IPS-20b (cell line): ENCODE results near the gene CDIPT.
A peak's percentile ranks its signal among the peaks of the same experiment; 100 is the strongest.

Source experiments
- H3K27ac ChIP-seq: one replicate; pipeline ENCODE4 v1.5.1; 2013; ENCODE audit warnings: low read length
- H3K27me3 ChIP-seq: 2 replicates; pipeline ENCODE4 v1.6.1; 2013; ENCODE audit warnings: mild to moderate bottlenecking, low read length, inconsistent platforms; ENCODE audit not compliant: insufficient read depth
- H3K36me3 ChIP-seq: 2 replicates; pipeline ENCODE4 v1.6.1; 2013; ENCODE audit warnings: low read depth, mild to moderate bottlenecking, inconsistent platforms, low read length, moderate library complexity; ENCODE audit not compliant: insufficient read depth
- H3K4me1 ChIP-seq: 2 replicates; pipeline ENCODE4 v1.6.1; 2013; ENCODE audit warnings: mild to moderate bottlenecking, control low read depth, inconsistent platforms, low read length, moderate library complexity; ENCODE audit not compliant: insufficient read depth
- H3K4me3 ChIP-seq: 2 replicates; pipeline ENCODE4 v1.5.1; 2013; ENCODE audit warnings: mild to moderate bottlenecking, low read length, inconsistent platforms
- H3K9ac ChIP-seq: 2 replicates; pipeline ENCODE4 v1.6.1; 2013; ENCODE audit warnings: low read depth, mild to moderate bottlenecking, inconsistent platforms, low read length, moderate library complexity
- H3K9me3 ChIP-seq: 2 replicates; pipeline ENCODE4 v1.6.1; 2013; ENCODE audit warnings: mild to moderate bottlenecking, low read depth, low read length, inconsistent platforms; ENCODE audit not compliant: insufficient read depth

Gene CDIPT

DNA sequence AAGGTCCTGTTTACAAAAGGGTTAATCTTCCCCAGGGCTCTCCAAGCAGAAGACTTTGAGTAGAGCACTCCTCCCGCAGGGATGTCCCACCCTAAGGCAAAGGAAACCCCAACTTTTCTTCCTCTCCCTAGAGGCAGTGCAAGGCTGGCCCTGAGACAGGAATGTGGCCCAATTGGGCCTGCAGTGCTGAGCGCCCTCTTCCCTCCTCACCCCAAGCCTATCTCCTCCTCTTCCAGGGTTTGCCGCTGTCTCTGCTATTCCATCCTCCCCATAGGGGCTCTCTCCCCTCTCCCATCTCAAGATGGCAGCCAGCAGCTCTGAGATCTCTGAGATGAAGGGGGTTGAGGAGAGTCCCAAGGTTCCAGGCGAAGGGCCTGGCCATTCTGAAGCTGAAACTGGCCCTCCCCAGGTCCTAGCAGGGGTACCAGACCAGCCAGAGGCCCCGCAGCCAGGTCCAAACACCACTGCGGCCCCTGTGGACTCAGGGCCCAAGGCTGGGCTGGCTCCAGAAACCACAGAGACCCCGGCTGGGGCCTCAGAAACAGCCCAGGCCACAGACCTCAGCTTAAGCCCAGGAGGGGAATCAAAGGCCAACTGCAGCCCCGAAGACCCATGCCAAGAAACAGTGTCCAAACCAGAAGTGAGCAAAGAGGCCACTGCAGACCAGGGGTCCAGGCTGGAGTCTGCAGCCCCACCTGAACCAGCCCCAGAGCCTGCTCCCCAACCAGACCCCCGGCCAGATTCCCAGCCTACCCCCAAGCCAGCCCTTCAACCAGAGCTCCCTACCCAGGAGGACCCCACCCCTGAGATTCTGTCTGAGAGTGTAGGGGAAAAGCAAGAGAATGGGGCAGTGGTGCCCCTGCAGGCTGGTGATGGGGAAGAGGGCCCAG is 50.0 kb downstream of the CDIPT start:
- Histone ChIP-seq H3K27me3 (no peaks in the 10 kb centered on the region), H3K27ac (no peak overlapping the region), H3K36me3 (peaks cover 27% of the 10 kb centered on the region), H3K9me3 (no peaks in the 10 kb centered on the region), H3K4me1 (peaks cover 17% of the 10 kb centered on the region), H3K4me3 (peak overlapping the region; percentile 98), H3K9ac (peak overlapping the region; percentile 95; the same call in 1 of the 2 replicates)

GRCh38 chr16:29811896-29812665 is 50.9 kb downstream of the CDIPT start, which contains the start of gene PRRT2:
TSS of gene PRRT2 (plus strand) at chr16:29812193. CDS start at chr16:29813055, 862 bp downstream.
- Histone ChIP-seq H3K9ac (peak within 1 kb of the TSS; percentile 82; the same call in 1 of the 2 replicates), H3K36me3 (peaks cover 31% of the 10 kb centered on the region), H3K4me1 (peaks cover 17% of the 10 kb centered on the region), H3K27ac (peak within 1 kb of the TSS; percentile 23), H3K27me3 (no peaks in the 10 kb centered on the region), H3K4me3 (peak within 1 kb of the TSS; percentile 98), H3K9me3 (no peaks in the 10 kb centered on the region)

DNA sequence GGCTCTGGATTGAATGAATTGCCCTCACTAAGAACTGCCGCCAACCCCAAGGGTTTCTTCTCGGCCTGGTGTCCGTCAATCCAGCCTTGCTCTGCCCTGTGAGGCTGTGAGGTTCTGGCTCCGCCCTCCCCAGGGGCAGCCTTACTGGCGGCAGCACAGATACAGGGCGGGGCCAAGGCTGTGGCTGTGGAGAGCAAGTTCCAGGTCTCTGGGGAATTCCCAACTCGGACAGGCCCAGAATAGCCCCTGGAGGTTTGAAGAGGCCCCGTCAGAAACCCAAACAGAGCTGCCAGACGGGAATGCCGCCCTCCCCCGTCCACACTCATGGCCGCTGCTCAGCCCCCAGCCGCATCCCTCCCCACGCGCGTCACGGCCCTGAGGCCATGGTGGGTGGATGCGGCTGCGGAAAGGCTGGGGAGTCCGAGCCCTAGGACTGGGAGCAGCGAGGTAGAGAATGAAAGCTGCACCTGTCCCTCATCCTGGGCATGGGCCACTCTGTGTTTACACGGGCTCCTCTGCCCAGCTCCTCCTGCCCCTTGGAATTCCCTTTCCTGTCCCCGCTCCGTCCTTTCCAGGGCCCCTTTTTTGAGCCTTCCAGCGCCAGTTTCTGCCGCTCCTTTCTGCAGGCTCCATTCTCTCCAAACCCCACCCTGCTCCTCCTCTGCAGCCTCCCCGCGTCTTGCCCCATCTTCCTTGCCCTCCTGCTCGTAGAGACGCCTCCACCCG is 51.7 kb downstream of the CDIPT start:
- H3K36me3 ChIP-seq = peaks cover 31% of the 10 kb centered on the region
- H3K9ac ChIP-seq = peak overlapping the region; percentile 82; the same call in 1 of the 2 replicates
- H3K4me3 ChIP-seq = peak overlapping the region; percentile 98
- H3K9me3 ChIP-seq = no peaks in the 10 kb centered on the region
- H3K27ac ChIP-seq = peak overlapping the region; percentile 23
- peaks cover 17% of the 10 kb centered on the region for H3K4me1 ChIP-seq
- H3K27me3 ChIP-seq = no peaks in the 10 kb centered on the region

- H3K36me3 ChIP-seq = peaks cover 31% of the 10 kb centered on the region
- no peaks in the 10 kb centered on the region for H3K9me3 ChIP-seq
- H3K4me3 ChIP-seq = peak overlapping the region; percentile 98
- no peaks in the 10 kb centered on the region for H3K27me3 ChIP-seq
- peak overlapping the region; percentile 12 for H3K27ac ChIP-seq
- peaks cover 17% of the 10 kb centered on the region for H3K4me1 ChIP-seq
- peak overlapping the region; percentile 68; the same call in 1 of the 2 replicates for H3K9ac ChIP-seq
These were observed 52.3 kb downstream of the CDIPT start for GRCh38 chr16:29810699-29811169.

DNA sequence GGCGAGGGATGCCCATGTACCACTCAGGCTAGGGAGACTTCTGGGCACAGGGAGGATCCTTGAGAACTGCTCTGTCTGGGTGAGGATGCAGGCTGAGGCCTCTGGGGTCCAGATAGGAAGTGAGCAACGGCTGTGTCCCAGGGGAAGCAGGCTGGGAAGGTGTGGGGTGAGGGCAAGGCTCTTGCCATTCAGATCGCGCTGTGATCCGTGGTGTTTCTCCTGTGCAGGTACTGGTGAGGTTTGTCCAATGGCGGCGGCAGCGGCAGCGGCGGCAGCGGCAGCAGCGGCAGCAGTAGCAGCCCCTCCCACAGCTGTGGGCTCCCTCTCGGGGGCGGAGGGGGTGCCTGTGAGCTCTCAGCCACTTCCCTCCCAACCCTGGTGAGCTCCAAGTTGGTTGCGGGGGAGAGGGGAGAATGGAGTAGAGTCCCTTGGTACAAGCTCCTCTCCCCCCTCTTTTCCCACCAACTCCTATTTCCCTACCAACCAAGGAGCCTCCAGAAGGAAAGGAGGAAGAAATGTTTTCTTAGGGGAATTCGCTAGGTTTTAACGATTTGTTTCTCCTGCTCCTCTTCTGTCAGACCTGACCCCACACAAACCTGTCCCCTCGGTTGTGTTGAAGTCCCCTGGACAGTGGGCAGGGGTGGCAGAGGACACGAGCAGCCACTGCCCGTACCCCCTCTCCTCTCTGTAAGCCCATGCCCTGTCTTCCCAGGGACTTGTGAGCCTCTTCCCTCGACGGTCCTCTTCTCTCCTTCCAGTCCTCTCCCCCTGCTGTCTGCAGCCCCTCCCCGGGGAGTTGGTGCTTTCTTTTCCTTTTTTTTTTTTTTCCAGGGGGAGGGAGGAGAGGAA is 53.0 kb downstream of the CDIPT start:
- no peaks in the 10 kb centered on the region for H3K9me3 ChIP-seq
- peaks cover 31% of the 10 kb centered on the region for H3K36me3 ChIP-seq
- H3K4me3 ChIP-seq = peak overlapping the region; percentile 98
- peak overlapping the region; percentile 12 for H3K27ac ChIP-seq
- no peaks in the 10 kb centered on the region for H3K27me3 ChIP-seq
- H3K4me1 ChIP-seq = peaks cover 17% of the 10 kb centered on the region
- peak overlapping the region; percentile 68; the same call in 1 of the 2 replicates for H3K9ac ChIP-seq

DNA sequence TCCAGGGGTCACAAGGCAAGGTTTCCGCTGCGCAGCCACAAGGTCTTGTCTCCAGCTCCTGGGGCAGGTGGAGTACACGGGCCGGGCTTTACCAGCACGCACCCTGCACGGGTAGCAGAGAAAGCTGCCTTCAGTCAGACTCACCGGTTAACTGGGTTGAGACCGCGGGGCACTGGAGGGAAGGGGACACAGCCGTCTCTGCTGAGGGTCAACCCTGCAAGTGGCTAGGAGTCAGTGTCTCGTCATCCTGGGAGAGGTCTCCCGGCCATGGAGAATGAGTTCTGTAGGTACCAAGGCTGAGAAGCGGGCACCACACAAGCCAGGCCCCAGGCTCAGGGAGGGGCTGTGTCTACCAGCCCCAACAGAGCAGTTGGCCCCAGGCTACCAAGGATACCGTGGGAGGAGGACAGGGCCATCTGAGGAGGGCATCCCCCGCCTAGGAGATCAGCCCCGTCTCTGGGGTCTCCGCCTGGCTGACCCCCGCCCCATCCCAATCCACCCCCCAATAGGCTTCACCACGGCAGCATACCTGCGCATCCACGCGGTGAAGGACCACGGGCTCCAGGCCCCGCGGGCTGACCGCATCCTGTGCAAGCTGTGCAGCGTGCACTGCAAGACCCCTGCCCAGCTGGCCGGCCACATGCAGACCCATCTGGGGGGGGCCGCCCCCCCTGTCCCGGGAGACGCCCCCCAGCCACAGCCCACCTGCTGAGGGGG is 53.8 kb downstream of the CDIPT start:
- no peaks in the 10 kb centered on the region for H3K27me3 ChIP-seq
- no peak overlapping the region for H3K27ac ChIP-seq
- peak overlapping the region; percentile 96; the same call in 1 of the 2 replicates for H3K4me3 ChIP-seq
- no peaks in the 10 kb centered on the region for H3K9me3 ChIP-seq
- peaks cover 21% of the 10 kb centered on the region for H3K4me1 ChIP-seq
- H3K36me3 ChIP-seq = peaks cover 35% of the 10 kb centered on the region
- peak overlapping the region; percentile 94; the same call in 1 of the 2 replicates for H3K9ac ChIP-seq
